SW480 (cell line): ENCODE results near the gene LRP5.

Source experiments
- DNase-seq: peaks from one replicate; pipeline ENCODE4 v3.0.0-alpha.2; 2016; ENCODE audit warnings: low spot score

The LRP5 gene

DNA sequence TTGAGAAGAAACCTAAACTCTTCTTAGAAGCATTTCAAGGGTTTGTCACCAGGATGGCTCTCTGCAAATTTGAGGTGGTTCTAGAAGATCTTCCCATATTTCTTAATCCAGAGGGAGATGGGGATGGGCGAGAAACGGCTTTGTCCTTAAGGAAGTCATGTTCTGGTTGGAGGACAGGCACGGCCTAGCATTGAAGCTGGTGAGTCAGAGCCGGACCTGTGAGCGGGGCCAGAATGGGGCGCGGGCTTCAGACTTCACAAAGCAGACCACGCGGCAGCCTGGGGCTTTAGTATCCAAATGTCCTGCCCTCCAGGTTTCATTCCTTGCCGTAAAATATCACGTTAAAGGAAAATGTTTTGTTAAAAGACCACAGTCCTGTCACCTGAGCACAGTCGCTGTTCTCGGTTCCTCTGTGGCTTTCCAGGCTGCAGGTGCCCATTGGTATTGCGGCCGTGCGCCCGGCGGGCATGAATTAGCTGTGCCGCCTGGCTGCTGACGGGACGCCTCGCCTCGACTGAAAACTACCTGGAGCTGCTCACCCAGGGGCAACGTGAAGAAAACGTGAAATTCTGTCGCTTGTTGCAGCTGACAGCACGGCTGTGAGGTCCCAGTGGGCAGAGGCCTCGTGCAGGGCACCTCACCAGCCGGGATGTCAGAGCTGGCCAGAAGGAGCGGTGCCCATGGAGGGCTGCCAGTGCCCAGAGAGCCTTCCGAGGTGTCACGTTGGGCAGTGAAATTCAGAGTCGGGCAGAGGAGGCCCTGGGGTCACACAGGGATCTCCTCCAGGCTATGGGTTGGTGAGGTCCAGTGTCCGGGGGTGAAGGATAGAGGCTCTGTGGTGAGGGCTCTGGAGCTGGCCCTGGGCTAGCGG, 59.0 kb downstream of the LRP5 start:
- no peak for DNase-seq

DNA sequence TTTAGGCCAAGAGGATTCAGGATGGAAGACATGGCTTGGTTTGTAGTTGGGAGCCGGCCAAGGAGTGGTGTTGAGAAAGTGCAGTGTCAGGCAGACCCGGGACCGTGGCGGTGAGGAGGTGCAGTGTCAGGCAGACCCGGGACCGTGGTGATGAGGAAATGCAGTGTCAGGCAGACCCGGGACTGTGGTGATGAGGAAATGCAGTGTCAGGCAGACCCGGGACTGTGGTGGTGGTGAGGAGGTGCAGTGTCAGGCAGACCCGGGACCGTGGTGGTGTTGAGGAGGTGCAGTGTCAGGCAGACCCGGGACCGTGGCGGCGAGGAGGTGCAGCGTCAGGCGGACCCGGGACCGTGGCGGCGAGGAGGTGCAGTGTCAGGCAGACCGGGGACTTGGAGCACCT, 59.7 kb downstream of the LRP5 start:
- no peak for DNase-seq

GRCh38 chr11:68372625-68373024, 60.2 kb downstream of the LRP5 start:
- DNase-seq: no peak

- DNase-seq: no peak
Measured at GRCh38 chr11:68373189-68373814, 60.9 kb downstream of the LRP5 start.

- DNase-seq: no peak
Measured at GRCh38 chr11:68373815-68374501, 61.6 kb downstream of the LRP5 start.

DNA sequence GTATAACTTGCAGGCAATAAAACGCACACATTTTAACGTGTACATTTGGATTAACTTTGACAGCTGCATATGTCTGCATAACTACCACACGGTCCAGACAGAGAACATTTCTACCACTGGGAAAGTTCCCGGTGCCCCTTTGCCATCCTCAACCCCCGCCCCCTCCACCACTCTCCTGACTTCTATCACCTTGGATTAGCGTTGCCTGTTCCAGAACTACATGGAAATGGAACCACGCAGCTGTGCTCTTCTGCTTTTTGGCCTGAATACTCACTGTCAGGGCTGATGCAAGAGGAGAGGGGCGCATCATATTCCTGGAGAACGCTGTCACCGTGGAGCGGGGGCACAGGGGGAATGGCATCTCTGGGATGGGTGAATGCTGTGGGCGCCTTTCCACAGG, 62.1 kb downstream of the LRP5 start:
- DNase-seq: no peak

GRCh38 chr11:68375337-68375736, 62.9 kb downstream of the LRP5 start:
- DNase-seq: no peak

DNA sequence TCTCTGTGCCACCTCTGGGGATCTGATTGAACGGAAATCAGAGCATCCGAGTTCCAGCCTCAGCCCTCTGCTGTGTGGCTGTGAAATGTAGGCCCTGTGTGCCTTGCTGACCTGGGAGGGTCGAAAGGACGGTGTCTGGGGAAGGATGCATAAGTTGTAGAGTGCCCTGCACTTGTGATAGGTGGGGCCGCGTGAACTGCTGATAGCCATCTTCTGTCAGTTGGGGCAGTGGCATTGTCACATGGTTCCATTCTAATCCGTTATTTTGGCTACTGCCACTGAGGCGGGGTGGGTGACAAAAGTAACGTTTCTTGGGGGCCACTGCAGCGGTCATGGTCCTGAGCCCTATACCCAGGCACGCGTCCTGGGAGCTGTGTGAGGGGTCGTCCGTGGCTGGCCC, 63.4 kb downstream of the LRP5 start:
- DNase-seq: no peak

DNA sequence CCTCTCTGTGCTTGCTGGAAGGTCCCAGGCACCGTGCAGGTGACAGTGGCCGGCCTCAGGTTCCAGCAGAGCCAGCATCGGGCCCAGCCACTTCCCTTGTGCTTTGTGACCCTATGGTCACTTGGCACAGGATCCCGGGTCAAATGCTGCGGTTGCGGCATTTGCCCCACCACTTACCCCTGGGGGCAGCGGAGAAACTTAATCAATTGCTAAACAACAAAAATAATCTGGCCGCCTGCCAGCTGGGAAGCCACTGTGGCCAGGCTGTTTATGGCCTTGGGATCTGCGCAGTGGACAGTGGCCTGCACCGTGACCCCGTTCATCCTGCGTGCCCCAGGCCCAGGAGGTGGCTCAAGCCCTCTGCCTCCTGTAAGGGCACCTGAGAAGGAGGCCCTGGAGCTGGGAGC, 65.0 kb downstream of the LRP5 start:
- DNase-seq: no peak

DNA sequence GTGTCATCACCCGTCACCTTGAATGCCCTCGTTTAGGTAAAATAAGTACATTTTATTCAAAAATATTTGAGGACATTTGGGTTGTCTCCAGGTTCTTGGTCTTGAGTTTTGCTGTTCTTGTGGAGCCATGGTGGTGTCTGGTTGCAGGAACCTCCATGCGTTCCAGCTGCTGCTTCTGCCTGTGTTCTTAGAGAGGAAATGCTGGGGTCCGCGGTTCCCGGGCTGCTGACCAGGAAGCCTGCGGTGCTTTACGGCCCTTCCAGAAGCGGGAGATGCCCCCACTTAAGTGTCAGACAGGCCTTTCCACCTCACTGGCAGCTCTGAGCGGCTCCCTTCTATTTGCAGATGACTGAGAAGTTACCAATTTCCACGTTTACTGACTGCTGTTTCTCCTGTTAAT, 66.8 kb downstream of the LRP5 start:
- no peak for DNase-seq

- DNase-seq: no peak
Measured at GRCh38 chr11:68380786-68381622, 68.6 kb downstream of the LRP5 start.

DNA sequence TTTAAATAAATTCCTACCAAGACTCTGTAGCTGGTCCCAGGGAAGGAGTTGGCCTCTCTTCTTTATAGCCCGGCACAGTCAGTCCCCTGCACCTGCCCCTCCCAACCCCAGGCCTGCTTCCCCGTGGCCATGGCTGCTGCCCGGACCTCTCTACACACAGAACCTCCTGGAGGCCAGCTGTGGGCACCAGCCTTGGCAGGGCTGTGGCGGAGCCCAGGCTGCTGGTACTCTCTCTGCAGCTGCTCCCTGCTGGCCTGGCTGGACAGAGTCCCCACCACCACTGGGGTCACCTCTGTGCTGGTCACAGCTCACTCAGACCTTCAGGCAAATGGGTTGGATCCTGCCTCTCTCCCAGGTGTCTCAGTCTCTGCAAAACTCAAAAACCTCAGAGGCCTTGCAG, 69.3 kb downstream of the LRP5 start:
- DNase-seq: no peak

DNA sequence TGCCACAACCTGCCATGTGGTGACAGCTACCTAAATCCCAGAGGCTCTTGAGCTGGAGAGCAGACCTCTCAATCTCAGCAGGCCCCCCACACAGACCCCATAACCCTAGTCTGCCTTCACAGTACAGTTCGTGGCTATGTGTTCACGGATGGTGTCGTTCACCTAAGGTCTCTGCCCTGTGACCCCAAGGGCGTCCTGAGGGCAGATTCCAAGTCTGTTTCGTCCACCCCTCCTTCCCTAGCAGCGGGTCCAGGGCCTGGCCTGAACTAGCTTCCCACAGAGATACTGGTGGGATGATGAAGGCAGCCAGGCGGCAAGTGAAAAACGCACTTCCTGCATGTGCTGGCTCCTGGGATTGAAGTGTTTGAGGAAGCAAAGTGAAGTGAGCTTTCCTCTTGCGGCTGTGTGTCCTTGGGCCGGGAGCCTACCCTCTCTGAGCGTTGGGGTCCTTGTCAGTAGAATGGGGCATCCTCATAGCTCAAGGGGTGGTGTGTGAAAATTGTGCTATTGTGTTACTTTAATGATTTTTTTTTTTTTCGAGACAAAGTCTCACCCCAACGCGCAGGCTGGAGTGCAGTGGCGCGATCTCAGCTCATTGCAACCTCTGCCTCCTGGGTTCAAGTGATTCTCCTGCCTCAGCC, 70.1 kb downstream of the LRP5 start:
- DNase-seq: no peak

DNA sequence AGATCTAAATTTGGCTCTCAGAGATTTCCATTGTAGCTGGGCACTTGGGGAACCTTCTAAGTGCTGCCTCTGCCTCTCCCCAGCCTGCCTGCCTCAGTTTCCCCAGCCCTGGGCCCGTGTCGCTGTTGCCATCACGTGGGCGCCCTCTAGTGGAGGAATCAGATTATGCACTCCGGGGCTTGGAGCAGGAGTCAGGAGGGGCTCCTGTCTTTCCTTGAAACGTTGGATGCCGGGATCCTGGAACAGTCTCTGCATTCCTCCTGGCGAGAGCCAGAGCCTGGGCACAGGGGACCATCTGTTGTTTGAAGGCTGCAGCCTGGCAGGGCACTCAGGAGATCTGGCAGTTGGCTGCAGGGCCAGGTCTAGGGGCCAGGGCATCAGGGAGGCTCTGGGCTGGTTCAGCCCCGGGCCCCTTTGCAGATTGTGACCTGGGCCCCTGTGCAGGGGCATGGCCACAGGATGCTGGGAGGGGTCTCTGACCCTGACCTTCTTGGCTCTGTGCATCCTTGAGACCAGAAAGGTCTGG, 71.6 kb downstream of the LRP5 start:
- DNase-seq: no peak

DNA sequence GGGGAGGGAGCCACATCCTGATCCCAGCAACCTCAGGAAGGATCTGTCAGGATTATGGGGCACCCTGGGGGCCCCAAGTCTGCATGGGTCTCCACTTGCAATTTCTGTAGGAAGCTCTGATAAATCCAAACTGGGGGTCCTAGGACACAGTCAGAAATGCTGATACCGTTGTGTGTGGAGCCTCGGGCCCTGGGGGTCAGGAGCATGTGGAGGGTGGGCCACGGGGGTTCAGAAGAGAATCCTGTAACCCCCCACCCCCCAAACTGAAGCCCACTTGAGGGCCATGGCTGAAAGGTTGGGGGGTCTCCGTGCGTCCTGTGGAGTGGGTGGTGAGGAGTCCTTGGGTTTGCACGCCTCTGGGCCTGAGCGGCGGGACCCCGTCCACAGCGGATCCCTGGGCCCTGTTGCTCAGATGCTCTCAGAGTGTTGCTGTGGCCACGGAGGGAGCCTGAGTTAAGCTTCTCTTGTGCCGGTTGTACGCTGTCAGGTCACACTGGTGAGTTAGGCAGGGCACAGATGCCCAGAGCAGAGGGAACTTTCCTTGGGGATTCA, 72.2 kb downstream of the LRP5 start:
- no peak for DNase-seq

- DNase-seq: no peak
Measured at GRCh38 chr11:68385128-68385527, 72.7 kb downstream of the LRP5 start.

DNA sequence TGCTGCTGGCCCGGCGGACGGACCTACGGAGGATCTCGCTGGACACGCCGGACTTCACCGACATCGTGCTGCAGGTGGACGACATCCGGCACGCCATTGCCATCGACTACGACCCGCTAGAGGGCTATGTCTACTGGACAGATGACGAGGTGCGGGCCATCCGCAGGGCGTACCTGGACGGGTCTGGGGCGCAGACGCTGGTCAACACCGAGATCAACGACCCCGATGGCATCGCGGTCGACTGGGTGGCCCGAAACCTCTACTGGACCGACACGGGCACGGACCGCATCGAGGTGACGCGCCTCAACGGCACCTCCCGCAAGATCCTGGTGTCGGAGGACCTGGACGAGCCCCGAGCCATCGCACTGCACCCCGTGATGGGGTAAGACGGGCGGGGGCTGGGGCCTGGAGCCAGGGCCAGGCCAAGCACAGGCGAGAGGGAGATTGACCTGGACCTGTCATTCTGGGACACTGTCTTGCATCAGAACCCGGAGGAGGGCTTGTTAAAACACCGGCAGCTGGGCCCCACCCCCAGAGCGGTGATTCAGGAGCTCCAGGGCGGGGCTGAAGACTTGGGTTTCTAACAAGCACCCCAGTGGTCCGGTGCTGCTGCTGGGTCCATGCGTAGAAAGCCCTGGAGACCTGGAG, 74.1 kb downstream of the LRP5 start:
- no peak for DNase-seq

GRCh38 chr11:68387840-68388239, 75.4 kb downstream of the LRP5 start:
- no peak for DNase-seq

DNA sequence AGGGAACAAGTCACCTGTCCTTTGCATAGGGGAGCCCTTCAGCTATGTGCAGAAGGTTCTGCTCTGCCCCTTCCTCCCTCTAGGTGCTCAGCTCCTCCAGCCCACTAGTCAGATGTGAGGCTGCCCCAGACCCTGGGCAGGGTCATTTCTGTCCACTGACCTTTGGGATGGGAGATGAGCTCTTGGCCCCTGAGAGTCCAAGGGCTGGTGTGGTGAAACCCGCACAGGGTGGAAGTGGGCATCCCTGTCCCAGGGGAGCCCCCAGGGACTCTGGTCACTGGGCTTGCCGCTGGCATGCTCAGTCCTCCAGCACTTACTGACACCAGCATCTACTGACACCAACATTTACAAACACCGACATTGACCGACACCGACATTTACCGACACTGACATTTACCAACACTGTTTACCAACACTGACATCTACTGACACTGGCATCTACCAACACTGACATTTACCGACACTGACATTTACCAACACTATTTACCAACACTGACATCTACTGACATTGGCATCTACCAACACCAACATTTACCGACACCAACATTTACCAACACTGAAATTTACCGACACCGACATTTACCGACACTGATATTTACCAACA, 76.3 kb downstream of the LRP5 start:
- DNase-seq: no peak

GRCh38 chr11:68390315-68390714, 77.9 kb downstream of the LRP5 start:
- DNase-seq: no peak
